HepG2 (cell line): Measurements from ENCODE around the gene NACC2. TPM values are rescaled to one million over a fixed set of nuclear protein-coding genes. Genes with fewer than 3 reads are reported as not detected.

Source experiments
- ATAC-seq: fragments of 200-7000 bp; cut with Tn5 transposase; 3 replicates; pipeline ENCODE4 v1.9.1; 2020; ENCODE audit warnings: mild to moderate bottlenecking, moderate library complexity
- BruUV-seq: library from RNA; stranded (reverse); fragments of 400-500 nt; replicated peaks from 2 replicates; lab custom pipeline; 2021; lab: Mats Ljungman, UMichigan
- CTCF ChIA-PET: fragments of 300-600 bp; formaldehyde crosslinking; extraction: SDS; loops from one replicate; lab custom pipeline; 2021; ENCODE audit warnings: low total read pairs, inconsistent platforms, low intra/inter-chr PET ratio; lab: Yijun Ruan, JAX
- POLR2A ChIA-PET: fragments of 350-600 bp; sonication (Branson Sonifier 250); formaldehyde crosslinking; loops from one replicate; lab custom pipeline; 2020; ENCODE audit warnings: antibody characterized with exemption, inconsistent platforms; lab: Yijun Ruan, JAX
- DNase-seq: peaks from one replicate; pipeline ENCODE4 v3.0.0-alpha.2; 2015; ENCODE audit warnings: low spot score
- FAIRE-seq: peaks from 3 replicates; lab custom pipeline; 2011; peaks lifted over from hg19 to GRCh38; lab: Jason Lieb, UNC
- H2AFZ ChIP-seq: one replicate; pipeline ENCODE4 v1.6.1; 2011; ENCODE audit warnings: low read length, inconsistent platforms
- H3K27ac ChIP-seq: fragments of 300-600 bp; 3 replicates; pipeline ENCODE4 v1.8.0; 2011; ENCODE audit warnings: mixed run types, mild to moderate bottlenecking, mixed read lengths, low read length, inconsistent platforms; ENCODE audit not compliant: insufficient read depth; ENCODE audit errors: extremely low read length
- H3K27me3 ChIP-seq, 2 experiments: fragments of 200-600 bp in 1 of 2; 2 replicates in 1 of 2; 3 replicates in 1 of 2; pipeline versions ENCODE4 v1.6.0 to v1.8.0; 2011; ENCODE audit warnings: low read length in 2 of 2, mild to moderate bottlenecking in 2 of 2, moderate library complexity in 2 of 2, inconsistent platforms in 1 of 2; ENCODE audit not compliant: insufficient read depth in 2 of 2, control insufficient read depth in 1 of 2
- H3K36me3 ChIP-seq, 2 experiments: fragments of 200-600 bp in 1 of 2; replicated peaks in 1 of 2; 2 replicates in 1 of 2; 3 replicates in 1 of 2; pipeline versions ENCODE4 v1.5.1 to v1.8.0; 2011; ENCODE audit warnings: low read length in 2 of 2, inconsistent platforms in 1 of 2; ENCODE audit not compliant: insufficient read depth in 2 of 2, control insufficient read depth in 1 of 2
- H3K4me1 ChIP-seq: 2 replicates; pipeline ENCODE4 v1.5.1; 2012; ENCODE audit warnings: low read length, inconsistent platforms; ENCODE audit not compliant: insufficient read depth
- H3K4me2 ChIP-seq: 2 replicates; pipeline ENCODE4 v1.6.0; 2011; ENCODE audit warnings: low read depth, low read length, inconsistent platforms
- H3K4me3 ChIP-seq, 3 experiments: fragments of 200-600 bp in 1 of 3; sonication (generic), shearing (Covaris generic) in 1 of 3; replicated peaks in 1 of 3; 2 replicates each; pipeline ENCODE4 v1.5.1; 2011 to 2016; ENCODE audit warnings: low read length in 3 of 3, inconsistent platforms in 2 of 3, low read depth in 2 of 3, mild to moderate bottlenecking in 2 of 3, control low read depth in 1 of 3, mixed read lengths in 1 of 3; ENCODE audit not compliant: insufficient read depth in 1 of 3
- H3K79me2 ChIP-seq: one replicate; pipeline ENCODE4 v1.6.1; 2011; ENCODE audit warnings: low read length, inconsistent platforms; ENCODE audit not compliant: insufficient read depth
- H3K9ac ChIP-seq: 2 replicates; pipeline ENCODE4 v1.6.0; 2011; ENCODE audit warnings: mild to moderate bottlenecking, low read depth, low read length, inconsistent platforms; ENCODE audit not compliant: insufficient read depth
- H3K9me3 ChIP-seq: 2 replicates; pipeline ENCODE4 v1.5.1; 2012; ENCODE audit warnings: mild to moderate bottlenecking, low read length
- H4K20me1 ChIP-seq: 2 replicates; pipeline ENCODE4 v1.6.0; 2011; ENCODE audit warnings: inconsistent platforms, mild to moderate bottlenecking, low read length, moderate library complexity; ENCODE audit not compliant: insufficient read depth
- ARNTL ChIP-seq: sonication (generic); formaldehyde crosslinking; IDR thresholded peaks from 2 replicates; pipeline ENCODE4 v1.4.0; 2020; ENCODE audit warnings: mild to moderate bottlenecking, missing genetic modification reagents
- GLI4 ChIP-seq: sonication (generic); formaldehyde crosslinking; IDR thresholded peaks from 2 replicates; pipeline ENCODE4 v1.5.1; 2020; ENCODE audit warnings: missing genetic modification reagents, mild to moderate bottlenecking, moderate library complexity, borderline replicate concordance
- GTF2F1 ChIP-seq: fragments of 150-350 bp; IDR thresholded peaks from 2 replicates; pipeline ENCODE4 v1.6.1; 2014; ENCODE audit warnings: low read length
- KLF12 ChIP-seq: sonication (generic); formaldehyde crosslinking; IDR thresholded peaks from 2 replicates; pipeline ENCODE4 v1.4.0; 2020; ENCODE audit warnings: missing genetic modification reagents, borderline replicate concordance
- KMT2B ChIP-seq: IDR thresholded peaks from 2 replicates; pipeline ENCODE4 v1.6.1; 2016; ENCODE audit warnings: missing genetic modification reagents, missing compliant biosample characterization
- TEF ChIP-seq: sonication (generic); formaldehyde crosslinking; IDR thresholded peaks from 2 replicates; pipeline ENCODE4 v1.5.0; 2020; ENCODE audit warnings: missing genetic modification reagents
- ZFP37 ChIP-seq: sonication (generic); formaldehyde crosslinking; IDR thresholded peaks from 2 replicates; pipeline ENCODE4 v1.4.0; 2020; ENCODE audit warnings: missing genetic modification reagents, borderline replicate concordance
- ZNF616 ChIP-seq: sonication (generic); formaldehyde crosslinking; IDR thresholded peaks from 2 replicates; pipeline ENCODE4 v1.5.0; 2020; ENCODE audit warnings: low read depth, mild to moderate bottlenecking, missing genetic modification reagents
- ZNF746 ChIP-seq: sonication (generic); formaldehyde crosslinking; IDR thresholded peaks from 2 replicates; pipeline ENCODE4 v1.8.0; 2022; ENCODE audit warnings: mild to moderate bottlenecking, missing genetic modification reagents
- ZNF878 ChIP-seq: sonication (generic); formaldehyde crosslinking; IDR thresholded peaks from 2 replicates; pipeline ENCODE4 v1.8.1; 2023; ENCODE audit warnings: mild to moderate bottlenecking, missing genetic modification reagents, moderate library complexity
- ZNF883 ChIP-seq: sonication (generic); formaldehyde crosslinking; IDR thresholded peaks from 2 replicates; pipeline ENCODE4 v1.5.1; 2020; ENCODE audit warnings: mild to moderate bottlenecking, missing genetic modification reagents; ENCODE audit errors: not compliant biosample characterization
- ZSCAN20 ChIP-seq: sonication (generic); formaldehyde crosslinking; IDR thresholded peaks from 2 replicates; pipeline ENCODE4 v1.4.0; 2020; ENCODE audit warnings: missing genetic modification reagents, mild to moderate bottlenecking, borderline replicate concordance
- ZSCAN9 ChIP-seq: IDR thresholded peaks from 2 replicates; pipeline ENCODE4 v1.6.1; 2016; ENCODE audit warnings: borderline replicate concordance
- WGBS: methylation state at CpG from one replicate; pipeline ENCODE4 v1.1.6; 2017; ENCODE audit warnings: low lambda C conversion rate; 5-methylcytosine and 5-hydroxymethylcytosine counted together
- in situ Hi-C: cut with HindIII; loops from 2 replicates; pipeline ENCODE4 v1.10.0; 2017; ENCODE audit warnings: low pct_unique_long_range_greater_than_20kb; ENCODE audit not compliant: extremely low pct_ligation_motif_present
- intact Hi-C: fragments of 100-400 bp; cut with micrococcal nuclease; formaldehyde crosslinking; loops from one replicate; pipeline ENCODE4 v1.10.0; 2022; ENCODE audit not compliant: unreplicated experiment
- polyA plus RNA-seq, 8 experiments: library from polyadenylated mRNA; depleted of rRNA in 3 of 8; stranded (reverse) in 7 of 8; unstranded in 1 of 8; fragments of >200 nt; fragmentation: Illumina TruSeq in 4 of 8; extraction: Trizol in 4 of 8; gene quantifications; 2 replicates each; pipeline versions ENCODE4 v1.2.1 to v1.2.3, GENCODE V29; 2011 to 2016; ENCODE audit warnings: low read depth in 4 of 8, missing spikeins in 1 of 8, mixed read lengths in 1 of 8; ENCODE audit not compliant: insufficient read depth in 1 of 8
- total RNA-seq, 5 experiments: library from RNA; depleted of rRNA; stranded (reverse); fragments of >200 nt; fragmentation: Illumina TruSeq; extraction: Trizol; gene quantifications; 2 replicates each; pipeline ENCODE4 v1.2.3, GENCODE V29; 2016; ENCODE audit warnings: low read depth in 1 of 5

NACC2 gene
- total and polyA plus RNA-seq, 2 of the 13 experiments (the other 11 are each of a cell fraction or from before 2014, with no cell fraction given) = 5.9 to 12.3 TPM

DNA sequence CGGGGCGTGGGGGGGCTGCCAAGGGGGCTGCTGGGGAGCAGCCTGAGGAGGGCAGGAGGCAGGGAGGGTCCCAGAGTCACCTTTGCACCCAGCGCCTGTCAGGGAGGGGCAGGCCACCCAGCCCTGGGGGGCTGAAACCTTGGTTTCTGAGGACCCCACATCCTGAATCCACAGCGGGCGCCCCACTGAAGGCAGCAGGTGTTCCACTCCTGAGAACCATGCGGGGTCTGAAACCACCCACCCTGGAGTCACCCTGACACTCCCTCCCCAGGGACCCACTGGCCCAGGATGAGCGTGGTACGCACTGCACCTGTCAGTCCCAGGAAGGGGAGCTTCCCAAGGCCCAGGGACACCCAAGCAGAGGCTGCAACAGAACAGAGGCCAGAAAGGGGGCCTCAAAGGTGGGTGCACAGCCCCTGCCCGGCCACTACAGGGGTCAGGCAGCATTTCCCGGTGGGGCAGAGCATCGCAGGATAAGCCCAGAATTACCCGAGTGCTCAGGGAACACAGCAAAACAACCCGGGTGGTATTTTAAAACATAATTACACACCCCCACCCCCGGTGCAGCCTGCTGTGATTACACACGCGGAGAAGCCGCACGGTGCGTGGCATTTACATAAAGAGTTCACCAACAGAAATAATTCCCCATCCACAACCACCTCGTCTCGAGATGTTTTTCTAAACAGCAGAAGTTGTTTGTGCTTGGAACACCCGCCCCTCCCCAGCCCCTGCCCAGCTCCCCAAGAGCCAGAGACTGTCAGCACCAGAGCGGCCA lies 76.6 kb downstream of the NACC2 start:
- H3K36me3 ChIP-seq = peaks cover 8 to 18% of the 10 kb centered on the region in 2 experiments; a peak in 3 of 5 replicates
- H3K9me3 ChIP-seq = no peaks in the 10 kb centered on the region
- intact Hi-C loops = no loop called here
- no peak overlapping the region for H2AFZ ChIP-seq
- in situ Hi-C loops = no loop called here
- no peak for DNase-seq
- TF ChIP-seq ZNF616 (CRISPR knock-in tag) = no peak
- TF ChIP-seq KMT2B (CRISPR knock-in tag) = no peak
- TF ChIP-seq ZSCAN9 = no peak
- TF ChIP-seq ARNTL = no peak
- TF ChIP-seq ZNF746 (CRISPR knock-in tag) = no peak
- no peak for TF ChIP-seq ZSCAN20 (CRISPR knock-in tag)
- no peak for TF ChIP-seq GTF2F1
- TF ChIP-seq GLI4 (CRISPR knock-in tag) = no peak
- TF ChIP-seq ZNF878 (CRISPR knock-in tag) = no peak
- no peak for TF ChIP-seq ZNF883 (CRISPR knock-in tag)
- no peak for TF ChIP-seq TEF
- TF ChIP-seq KLF12 = no peak
- no peak for TF ChIP-seq ZFP37 (CRISPR knock-in tag)
- POLR2A ChIA-PET = interaction anchor here (1.7 kb wide), 1 partner anchor 24 kb away, joined by 4 read pairs; no protein-coding TSS in a partner anchor
- WGBS = 96% methylated on average over 16 of the region's 23 CpGs
- no peak overlapping the region for H3K9ac ChIP-seq
- no peak overlapping the region for H3K4me2 ChIP-seq
- peaks cover 28% of the 10 kb centered on the region for H3K4me1 ChIP-seq
- H4K20me1 ChIP-seq = no peaks in the 10 kb centered on the region
- H3K79me2 ChIP-seq = peaks cover 17% of the 10 kb centered on the region
- H3K27ac ChIP-seq = no peak overlapping the region
- no TSS peak for BruUV-seq
- FAIRE-seq = no peak
- no peak overlapping the region for H3K4me3 ChIP-seq
- ATAC-seq = no peak
- CTCF ChIA-PET = no interaction called here
- H3K27me3 ChIP-seq = no peaks in the 10 kb centered on the region
